SU-DHL-6 (cell line): ENCODE measurements around the gene GAS7.

Experiments used
- H2AFZ ChIP-seq: fragments of 200-600 bp; sonication (generic); 2 replicates; pipeline ENCODE4 v1.6.1; 2014; ENCODE audit warnings: low read depth, mild to moderate bottlenecking, moderate library complexity, mixed read lengths, antibody characterized with exemption, low read length; ENCODE audit not compliant: severe bottlenecking
- H3F3A ChIP-seq: fragments of 200-600 bp; shearing (Covaris generic); 2 replicates; pipeline ENCODE4 v1.6.0; 2016; ENCODE audit warnings: antibody characterized with exemption, mild to moderate bottlenecking; ENCODE audit not compliant: insufficient read depth
- H3K27ac ChIP-seq: fragments of 200-600 bp; sonication (generic); 2 replicates; pipeline ENCODE4 v1.5.1; 2016; ENCODE audit warnings: low read depth, mild to moderate bottlenecking, low read length, moderate library complexity, mixed read lengths
- H3K27me3 ChIP-seq: fragments of 200-600 bp; sonication (generic), shearing (Covaris generic); 2 replicates; pipeline ENCODE4 v1.6.0; 2014; ENCODE audit warnings: mild to moderate bottlenecking, low read length
- H3K36me3 ChIP-seq: fragments of 200-600 bp; sonication (generic); 2 replicates; pipeline ENCODE4 v1.6.1; 2014; ENCODE audit warnings: mild to moderate bottlenecking, low read length, mixed read lengths
- H3K4me2 ChIP-seq: fragments of 300-600, 200-600 bp; shearing (Covaris generic), sonication (generic); 2 replicates; pipeline ENCODE4 v1.6.0; 2014; ENCODE audit warnings: low read length, low read depth, mild to moderate bottlenecking; ENCODE audit not compliant: poor library complexity, severe bottlenecking
- H3K4me3 ChIP-seq: fragments of 200-600 bp; sonication (generic); 2 replicates; pipeline ENCODE4 v1.5.1; 2014; ENCODE audit warnings: antibody characterized with exemption, low read length, mild to moderate bottlenecking, mixed read lengths; ENCODE audit not compliant: insufficient read depth, poor library complexity, severe bottlenecking
- H3K79me2 ChIP-seq: fragments of 200-600 bp; sonication (generic); 2 replicates; pipeline ENCODE4 v1.6.1; 2014; ENCODE audit warnings: mild to moderate bottlenecking, low read length, moderate library complexity; ENCODE audit not compliant: insufficient read depth
- H3K9ac ChIP-seq: fragments of 200-600 bp; sonication (generic); 2 replicates; pipeline ENCODE4 v1.7.0; 2014; ENCODE audit warnings: mild to moderate bottlenecking, low read length
- H3K9me2 ChIP-seq: fragments of 200-600 bp; sonication (generic); replicated peaks from 2 replicates; pipeline ENCODE4 v1.6.1; 2014; ENCODE audit warnings: low read length; ENCODE audit not compliant: insufficient read depth
- H3K9me3 ChIP-seq: fragments of 200-600 bp; sonication (generic); 2 replicates; pipeline ENCODE4 v1.6.1; 2014; ENCODE audit warnings: low read length, mixed read lengths; ENCODE audit not compliant: insufficient read depth
- H4K20me1 ChIP-seq: fragments of 200-600 bp; sonication (generic); 2 replicates; pipeline ENCODE4 v1.6.1; 2014; ENCODE audit warnings: low read depth, mild to moderate bottlenecking, antibody characterized with exemption, low read length, moderate library complexity, mixed read lengths
- EZH2phosphoT487 ChIP-seq: fragments of 200-600 bp; sonication (generic), shearing (Covaris generic); conservative IDR thresholded peaks from 2 replicates; pipeline ENCODE4 v1.6.1; 2018; ENCODE audit warnings: mild to moderate bottlenecking, antibody characterized with exemption, low read length, moderate library complexity, mixed read lengths
- TF ChIP-seq, protein P1 (sequence below): fragments of 200-600 bp; sonication (generic); IDR thresholded peaks from one replicate; pipeline ENCODE4 v1.5.1; 2017; ENCODE audit warnings: antibody characterized with exemption, mild to moderate bottlenecking, low read length, moderate library complexity; ENCODE audit not compliant: insufficient read depth, poor library complexity, severe bottlenecking

Gene GAS7

GRCh38 chr17:9890124-9890523 lies 308.3 kb downstream of the GAS7 start:
- H3K4me2 ChIP-seq = no peak overlapping the region
- H4K20me1 ChIP-seq = no peaks in the 10 kb centered on the region
- no peaks in the 10 kb centered on the region for H3K79me2 ChIP-seq
- H3K27ac ChIP-seq = no peak overlapping the region
- no peaks in the 10 kb centered on the region for H3F3A ChIP-seq
- H3K4me3 ChIP-seq = no peak overlapping the region
- no peak overlapping the region for H2AFZ ChIP-seq
- H3K9ac ChIP-seq = no peak overlapping the region
- H3K9me2 ChIP-seq = no peaks in the 10 kb centered on the region
- H3K36me3 ChIP-seq = no peaks in the 10 kb centered on the region
- H3K9me3 ChIP-seq = no peaks in the 10 kb centered on the region
- no peaks in the 10 kb centered on the region for H3K27me3 ChIP-seq
- TF ChIP-seq, protein P1, sequence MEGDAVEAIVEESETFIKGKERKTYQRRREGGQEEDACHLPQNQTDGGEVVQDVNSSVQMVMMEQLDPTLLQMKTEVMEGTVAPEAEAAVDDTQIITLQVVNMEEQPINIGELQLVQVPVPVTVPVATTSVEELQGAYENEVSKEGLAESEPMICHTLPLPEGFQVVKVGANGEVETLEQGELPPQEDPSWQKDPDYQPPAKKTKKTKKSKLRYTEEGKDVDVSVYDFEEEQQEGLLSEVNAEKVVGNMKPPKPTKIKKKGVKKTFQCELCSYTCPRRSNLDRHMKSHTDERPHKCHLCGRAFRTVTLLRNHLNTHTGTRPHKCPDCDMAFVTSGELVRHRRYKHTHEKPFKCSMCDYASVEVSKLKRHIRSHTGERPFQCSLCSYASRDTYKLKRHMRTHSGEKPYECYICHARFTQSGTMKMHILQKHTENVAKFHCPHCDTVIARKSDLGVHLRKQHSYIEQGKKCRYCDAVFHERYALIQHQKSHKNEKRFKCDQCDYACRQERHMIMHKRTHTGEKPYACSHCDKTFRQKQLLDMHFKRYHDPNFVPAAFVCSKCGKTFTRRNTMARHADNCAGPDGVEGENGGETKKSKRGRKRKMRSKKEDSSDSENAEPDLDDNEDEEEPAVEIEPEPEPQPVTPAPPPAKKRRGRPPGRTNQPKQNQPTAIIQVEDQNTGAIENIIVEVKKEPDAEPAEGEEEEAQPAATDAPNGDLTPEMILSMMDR = peak; percentile 39
- TF ChIP-seq EZH2phosphoT487 = no peak

GRCh38 chr17:9887508-9887907 lies 310.9 kb downstream of the GAS7 start:
- no peak overlapping the region for H3K4me3 ChIP-seq
- no peaks in the 10 kb centered on the region for H4K20me1 ChIP-seq
- H3K4me2 ChIP-seq = no peak overlapping the region
- H3K36me3 ChIP-seq = no peaks in the 10 kb centered on the region; the same call in 1 of the 2 replicates
- no peaks in the 10 kb centered on the region for H3K9me2 ChIP-seq
- H3F3A ChIP-seq = no peaks in the 10 kb centered on the region
- H3K9me3 ChIP-seq = peaks cover 4% of the 10 kb centered on the region; the same call in 1 of the 2 replicates
- no peak overlapping the region for H2AFZ ChIP-seq
- H3K27ac ChIP-seq = no peak overlapping the region
- no peak overlapping the region for H3K9ac ChIP-seq
- H3K79me2 ChIP-seq = no peaks in the 10 kb centered on the region
- TF ChIP-seq, protein P1 = no peak
- no peak for TF ChIP-seq EZH2phosphoT487
- no peaks in the 10 kb centered on the region for H3K27me3 ChIP-seq

DNA sequence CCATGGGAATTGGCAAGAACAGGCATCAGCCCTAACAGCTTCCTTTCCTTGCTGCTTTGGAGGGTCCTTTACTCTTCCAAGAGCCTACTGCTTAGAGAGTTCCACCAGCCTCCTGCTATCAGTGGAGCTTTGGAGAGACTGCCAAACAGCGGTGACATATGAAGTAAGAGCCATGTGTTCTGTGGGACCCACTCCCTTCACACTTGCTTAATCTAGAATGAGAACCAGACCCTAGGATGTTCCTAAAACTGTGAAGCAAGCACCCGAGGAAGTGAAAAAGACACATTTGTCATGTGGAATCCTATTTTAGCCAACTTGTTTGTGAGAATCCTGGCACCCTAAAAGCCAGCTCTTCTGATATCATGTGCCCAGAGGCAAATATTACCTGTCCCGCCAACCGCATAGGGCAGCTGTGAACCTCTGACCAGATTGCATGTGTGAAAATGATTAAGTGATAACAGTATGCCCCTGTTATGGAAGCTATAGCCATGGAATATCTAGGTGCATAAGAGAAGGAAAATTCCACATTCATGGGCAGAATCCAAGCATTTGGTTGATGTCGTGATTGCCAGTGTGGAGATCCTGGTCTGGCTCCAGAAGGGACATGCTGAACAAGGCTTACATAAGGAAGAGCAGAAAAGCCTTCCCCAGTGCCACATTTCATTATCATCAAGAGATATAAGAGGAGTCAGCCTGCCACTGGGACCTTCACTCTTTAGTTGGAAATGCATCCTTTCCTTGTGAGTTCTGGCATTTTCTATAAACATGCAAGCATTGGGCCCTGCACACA lies 312.1 kb downstream of the GAS7 start:
- Histone ChIP-seq H4K20me1 (no peaks in the 10 kb centered on the region), H3K36me3 (no peaks in the 10 kb centered on the region; the same call in 1 of the 2 replicates), H3K4me2 (no peak overlapping the region), H3K27me3 (no peaks in the 10 kb centered on the region), H3K9ac (no peak overlapping the region), H3F3A (no peaks in the 10 kb centered on the region), H3K9me2 (no peaks in the 10 kb centered on the region), H3K27ac (no peak overlapping the region), H3K9me3 (peaks cover 4% of the 10 kb centered on the region; the same call in 1 of the 2 replicates), H3K79me2 (no peaks in the 10 kb centered on the region), H3K4me3 (no peak overlapping the region), H2AFZ (no peak overlapping the region)
- no peak for TF ChIP-seq EZH2phosphoT487
- TF ChIP-seq, protein P1 = no peak
